Measurements from ENCODE around the gene NDST3. TPM values are rescaled to one million over a fixed set of nuclear protein-coding genes. Genes with fewer than 3 reads are reported as not detected.

Gene NDST3
- polyA plus RNA-seq, 1 of the 3 experiments (the other 2 are of a cell fraction) = 1.2 TPM

DNA sequence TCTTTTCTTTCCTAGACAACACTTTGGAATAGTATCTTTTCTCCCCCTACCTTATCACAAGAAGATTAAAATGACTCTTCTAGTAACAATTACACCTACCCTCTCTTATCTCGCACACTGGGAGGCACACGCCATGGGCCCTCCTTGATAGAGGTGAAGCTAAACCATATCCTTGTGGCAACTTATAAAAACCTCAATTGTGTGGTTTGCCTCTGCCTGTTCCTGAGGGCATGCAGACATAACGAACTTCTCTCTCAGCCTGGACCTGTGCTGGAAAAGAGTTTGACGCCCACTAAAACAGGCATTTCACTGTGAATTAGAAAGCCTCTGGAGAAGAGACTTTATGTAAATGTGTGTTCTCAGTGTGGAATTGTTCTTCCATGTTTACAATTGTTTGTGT, 141.2 kb downstream of the NDST3 start:
- H3K4me2 ChIP-seq = no peak overlapping the region
- TF ChIP-seq ZBTB33 (IDR thresholded peaks at IDR 0.05; ENCODE audit: borderline replicate concordance, low read depth) (no peak), RFX5 (IDR thresholded peaks at IDR 0.05; ENCODE audit: low read length) (no peak), NFIC (IDR thresholded peaks at IDR 0.05; ENCODE audit: borderline replicate concordance) (no peak), ELF1 (IDR thresholded peaks at IDR 0.05) (no peak), CHD2 (IDR thresholded peaks at IDR 0.05; ENCODE audit: low read length, partially characterized antibody) (no peak), GATA2 (CRISPR knock-in tag; IDR thresholded peaks at IDR 0.05) (no peak), FOXM1 (IDR thresholded peaks at IDR 0.05; ENCODE audit: low read depth) (no peak), MEF2A (IDR thresholded peaks at IDR 0.05; ENCODE audit: borderline replicate concordance, low read depth) (no peak), RCOR1 (IDR thresholded peaks at IDR 0.05; ENCODE audit: low read length) (no peak), MAX (IDR thresholded peaks at IDR 0.05; ENCODE audit: low read depth) (no peak), USF1 (IDR thresholded peaks at IDR 0.05; ENCODE audit: borderline replicate concordance, low read depth) (no peak), TCF12 (IDR thresholded peaks at IDR 0.05) (no peak)
- TF ChIP-seq, protein P1, sequence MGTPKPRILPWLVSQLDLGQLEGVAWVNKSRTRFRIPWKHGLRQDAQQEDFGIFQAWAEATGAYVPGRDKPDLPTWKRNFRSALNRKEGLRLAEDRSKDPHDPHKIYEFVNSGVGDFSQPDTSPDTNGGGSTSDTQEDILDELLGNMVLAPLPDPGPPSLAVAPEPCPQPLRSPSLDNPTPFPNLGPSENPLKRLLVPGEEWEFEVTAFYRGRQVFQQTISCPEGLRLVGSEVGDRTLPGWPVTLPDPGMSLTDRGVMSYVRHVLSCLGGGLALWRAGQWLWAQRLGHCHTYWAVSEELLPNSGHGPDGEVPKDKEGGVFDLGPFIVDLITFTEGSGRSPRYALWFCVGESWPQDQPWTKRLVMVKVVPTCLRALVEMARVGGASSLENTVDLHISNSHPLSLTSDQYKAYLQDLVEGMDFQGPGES (IDR thresholded peaks at IDR 0.05; ENCODE audit: low read depth, low read length) = no peak
- H3K27ac ChIP-seq (ENCODE audit: low read depth in 2 of 2, low read length in 1 of 2) = no peak overlapping the region; a peak in 1 of 4 replicates
- H3K27me3 ChIP-seq (ENCODE audit: insufficient read depth) = no peaks in the 10 kb centered on the region
- ChIA-PET CTCF (no interaction called here), POLR2A (no interaction called here)
- no peaks in the 10 kb centered on the region for H4K20me1 ChIP-seq (ENCODE audit: insufficient read depth)
- WGBS (ENCODE audit: low lambda C conversion rate) = 79% methylated on average over 4 of the region's 4 CpGs
- peaks cover 12% of the 10 kb centered on the region for H3F3A ChIP-seq (replicated peaks; ENCODE audit: insufficient read depth)
- DNase-seq = no peak
- no peaks in the 10 kb centered on the region for H3K9me3 ChIP-seq
- H3K9ac ChIP-seq = no peak overlapping the region
- H3K9me2 ChIP-seq = no peaks in the 10 kb centered on the region
- H3K79me2 ChIP-seq (ENCODE audit: insufficient read depth) = no peaks in the 10 kb centered on the region
- H3K4me3 ChIP-seq (ENCODE audit: low read depth in 2 of 2, low read length in 1 of 2) = no peak overlapping the region
- H3K36me3 ChIP-seq (replicated peaks in 1 of 2; ENCODE audit: control insufficient read depth in 1 of 2, insufficient read depth in 2 of 2, low read length in 1 of 2) = no peaks in the 10 kb centered on the region
- 0 out of 4 replicates have a peak, but pooled peaks cover 0 to 3% of the 10 kb centered on the region in 2 experiments for H3K4me1 ChIP-seq (ENCODE audit: control insufficient read depth in 1 of 2, insufficient read depth in 2 of 2, low read depth in 1 of 2, low read length in 1 of 2)
- no peak overlapping the region for H2AFZ ChIP-seq (ENCODE audit: low read depth)

- Histone ChIP-seq H3K4me2 (no peak overlapping the region), H3F3A (replicated peaks; ENCODE audit: insufficient read depth) (peaks cover 12% of the 10 kb centered on the region), H2AFZ (ENCODE audit: low read depth) (no peak overlapping the region), H4K20me1 (ENCODE audit: insufficient read depth) (no peaks in the 10 kb centered on the region), H3K9ac (no peak overlapping the region), H3K9me2 (no peaks in the 10 kb centered on the region), H3K36me3 (replicated peaks in 1 of 2; ENCODE audit: control insufficient read depth in 1 of 2, insufficient read depth in 2 of 2, low read length in 1 of 2) (no peaks in the 10 kb centered on the region), H3K4me3 (ENCODE audit: low read depth in 2 of 2, low read length in 1 of 2) (no peak overlapping the region), H3K27ac (ENCODE audit: low read depth in 2 of 2, low read length in 1 of 2) (no peak overlapping the region), H3K27me3 (ENCODE audit: insufficient read depth) (no peaks in the 10 kb centered on the region), H3K4me1 (ENCODE audit: control insufficient read depth in 1 of 2, insufficient read depth in 2 of 2, low read depth in 1 of 2, low read length in 1 of 2) (0 out of 4 replicates have a peak, but pooled peaks cover 0 to 3% of the 10 kb centered on the region in 2 experiments), H3K79me2 (ENCODE audit: insufficient read depth) (no peaks in the 10 kb centered on the region), H3K9me3 (no peaks in the 10 kb centered on the region)
- CTCF ChIA-PET = no interaction called here
- POLR2A ChIA-PET = no interaction called here
- no peak for DNase-seq
- TF ChIP-seq, protein P2, sequence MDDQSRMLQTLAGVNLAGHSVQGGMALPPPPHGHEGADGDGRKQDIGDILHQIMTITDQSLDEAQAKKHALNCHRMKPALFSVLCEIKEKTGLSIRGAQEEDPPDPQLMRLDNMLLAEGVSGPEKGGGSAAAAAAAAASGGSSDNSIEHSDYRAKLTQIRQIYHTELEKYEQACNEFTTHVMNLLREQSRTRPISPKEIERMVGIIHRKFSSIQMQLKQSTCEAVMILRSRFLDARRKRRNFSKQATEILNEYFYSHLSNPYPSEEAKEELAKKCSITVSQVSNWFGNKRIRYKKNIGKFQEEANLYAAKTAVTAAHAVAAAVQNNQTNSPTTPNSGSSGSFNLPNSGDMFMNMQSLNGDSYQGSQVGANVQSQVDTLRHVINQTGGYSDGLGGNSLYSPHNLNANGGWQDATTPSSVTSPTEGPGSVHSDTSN (IDR thresholded peaks at IDR 0.05) = peak; percentile 47
- TF ChIP-seq EP300 (IDR thresholded peaks at IDR 0.05; ENCODE audit: borderline replicate concordance in 1 of 2, low read depth in 1 of 2, low read length in 1 of 2) (no peak), GABPA (IDR thresholded peaks at IDR 0.05; ENCODE audit: low read depth) (no peak), FOSL2 (IDR thresholded peaks at IDR 0.05; ENCODE audit: borderline replicate concordance, low read depth) (no peak), RXRA (IDR thresholded peaks at IDR 0.05; ENCODE audit: borderline replicate concordance, low read depth) (0 out of 2 replicates have a peak, but pooled peaks have one; percentile 8), USF1 (IDR thresholded peaks at IDR 0.05; ENCODE audit: borderline replicate concordance, low read depth) (no peak), TCF12 (IDR thresholded peaks at IDR 0.05) (no peak), USF2 (IDR thresholded peaks at IDR 0.05; ENCODE audit: borderline replicate concordance, low read depth, low read length) (no peak), JUND (IDR thresholded peaks at IDR 0.05) (peak; percentile 26; the same call in 1 of the 2 replicates)
- TF ChIP-seq, protein P1 (IDR thresholded peaks at IDR 0.05; ENCODE audit: low read depth, low read length) = no peak
These were observed 142.8 kb downstream of the NDST3 start for GRCh38 chr4:118177126-118177525.

Data from SK-N-SH (cell line).